ENCODE data around the gene LAMB1.

GRCh38 chr7:107877731-107878382 lies 125.1 kb downstream of the LAMB1 start:
- TF ChIP-seq CTCF (IDR thresholded peaks at IDR 0.05) (no peak), POLR2AphosphoS5 (IDR thresholded peaks at IDR 0.05) (no peak), POLR2A (IDR thresholded peaks at IDR 0.05) (no peak)

All from breast epithelium (tissue), 3 donors.